Stomach smooth muscle (tissue), 2 donors: Measurements from ENCODE around the gene SLC25A23.

ENCODE experiments used
- H3K27ac ChIP-seq: one replicate; pipeline ENCODE4 v1.7.0; 2013; ENCODE audit warnings: mild to moderate bottlenecking, low read length, inconsistent platforms
- H3K27me3 ChIP-seq, 2 donors: one replicate each; pipeline ENCODE4 v1.7.0; 2013; ENCODE audit warnings: low read length in 2 of 2; ENCODE audit not compliant: insufficient read depth in 2 of 2, control insufficient read depth in 1 of 2
- H3K36me3 ChIP-seq, 2 donors: one replicate each; pipeline ENCODE4 v1.7.0; 2013; ENCODE audit warnings: low read length in 2 of 2; ENCODE audit not compliant: control insufficient read depth in 2 of 2, insufficient read depth in 2 of 2
- H3K4me1 ChIP-seq: one replicate; pipeline ENCODE4 v1.7.0; 2013; ENCODE audit warnings: low read length; ENCODE audit not compliant: control insufficient read depth, insufficient read depth
- H3K4me3 ChIP-seq, 2 donors: one replicate each; pipeline ENCODE4 v1.7.0; 2013; ENCODE audit warnings: low read length in 2 of 2
- H3K9ac ChIP-seq, 2 donors: one replicate each; pipeline ENCODE4 v1.7.0; 2013; ENCODE audit warnings: low read length in 2 of 2, mild to moderate bottlenecking in 1 of 2
- H3K9me3 ChIP-seq, 2 donors: one replicate each; pipeline ENCODE4 v1.7.0; 2013; ENCODE audit warnings: low read length in 2 of 2; ENCODE audit not compliant: control insufficient read depth in 2 of 2
- donor health status: healthy.
- donor health status: Pancreatic carcinoma.

Gene SLC25A23

DNA sequence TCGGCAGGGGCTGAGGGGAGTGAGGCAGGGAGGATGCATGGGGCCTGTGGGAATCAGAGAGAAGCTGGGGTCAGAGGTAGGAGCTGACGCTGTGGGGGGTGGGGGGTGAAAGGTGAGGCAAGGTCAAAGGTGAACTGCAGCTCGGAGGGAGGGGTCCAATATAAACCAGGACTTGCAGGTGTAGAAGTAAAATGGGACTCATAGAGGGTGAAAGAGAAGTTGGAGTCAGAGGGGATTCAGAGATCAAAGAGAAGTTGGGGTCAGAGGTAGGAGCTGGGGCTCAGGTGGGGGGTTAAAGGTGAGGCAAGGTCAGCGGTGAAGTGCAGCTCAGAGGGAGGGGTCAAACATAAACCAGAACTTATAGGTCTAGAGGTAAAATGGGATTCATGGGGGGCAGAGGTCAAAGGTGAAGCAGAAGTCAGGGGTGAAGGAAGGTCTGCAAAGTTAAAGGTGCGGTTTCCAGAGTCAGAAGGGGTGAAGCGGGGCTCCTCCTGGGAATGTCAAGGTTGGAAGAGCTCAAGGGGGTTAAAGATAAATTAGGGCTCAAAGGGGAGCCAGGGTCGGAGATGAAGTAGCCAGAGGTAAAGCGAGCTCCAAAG lies 34.9 kb upstream of the SLC25A23 start:
- no peaks in the 10 kb centered on the region for H3K4me1 ChIP-seq
- no peak overlapping the region for H3K4me3 ChIP-seq
- H3K27me3 ChIP-seq: peaks cover 2 to 3% of the 10 kb centered on the region in 2 donors
- no peak overlapping the region for H3K9ac ChIP-seq
- no peak overlapping the region for H3K27ac ChIP-seq
- H3K9me3 ChIP-seq: peaks cover 0 to 5% of the 10 kb centered on the region in 2 donors
- H3K36me3 ChIP-seq: no peaks in the 10 kb centered on the region

DNA sequence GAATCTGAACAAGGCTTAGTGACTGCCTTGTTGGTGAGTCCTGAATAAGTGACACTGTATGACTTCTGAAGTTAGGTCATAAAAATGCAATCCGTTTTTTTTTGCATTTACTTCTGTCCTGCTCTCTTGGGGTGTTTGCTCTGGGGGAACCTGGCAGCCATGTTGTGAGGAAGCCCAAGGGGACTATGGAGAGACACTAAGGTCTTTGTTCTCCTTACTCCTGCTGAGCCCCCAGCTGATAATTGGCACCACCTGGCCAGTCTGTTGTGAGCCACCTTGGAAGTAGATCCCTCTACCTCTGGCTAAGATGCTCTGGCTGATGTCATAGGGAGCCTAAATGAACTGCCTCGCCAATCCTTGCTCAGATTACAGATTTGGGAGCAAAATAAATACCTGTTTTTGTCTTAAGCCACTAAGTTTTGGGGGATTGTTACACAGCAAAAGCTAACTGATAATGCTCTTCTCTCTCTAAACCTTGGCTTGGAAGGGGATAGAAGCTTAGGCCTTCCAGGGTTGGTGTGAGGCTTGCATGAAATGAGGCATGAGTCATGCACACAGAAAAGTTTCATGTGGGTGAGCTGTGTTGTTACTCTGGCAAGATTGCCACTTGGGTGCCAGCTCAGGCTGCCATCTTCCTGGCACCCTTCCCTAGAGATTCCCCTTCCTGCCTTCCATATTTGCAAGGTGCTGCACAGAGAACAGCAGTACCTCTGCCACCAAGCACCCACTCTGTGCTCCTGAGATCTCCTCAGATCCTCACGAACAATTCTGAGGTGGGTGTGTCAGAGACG lies 32.4 kb upstream of the SLC25A23 start:
- Histone ChIP-seq H3K36me3 (no peaks in the 10 kb centered on the region), H3K4me3 (no peak overlapping the region), H3K27ac (no peak overlapping the region), H3K9ac (no peak overlapping the region), H3K9me3 (peaks cover 0 to 5% of the 10 kb centered on the region in 2 donors), H3K4me1 (no peaks in the 10 kb centered on the region), H3K27me3 (peaks cover 2 to 3% of the 10 kb centered on the region in 2 donors)

DNA sequence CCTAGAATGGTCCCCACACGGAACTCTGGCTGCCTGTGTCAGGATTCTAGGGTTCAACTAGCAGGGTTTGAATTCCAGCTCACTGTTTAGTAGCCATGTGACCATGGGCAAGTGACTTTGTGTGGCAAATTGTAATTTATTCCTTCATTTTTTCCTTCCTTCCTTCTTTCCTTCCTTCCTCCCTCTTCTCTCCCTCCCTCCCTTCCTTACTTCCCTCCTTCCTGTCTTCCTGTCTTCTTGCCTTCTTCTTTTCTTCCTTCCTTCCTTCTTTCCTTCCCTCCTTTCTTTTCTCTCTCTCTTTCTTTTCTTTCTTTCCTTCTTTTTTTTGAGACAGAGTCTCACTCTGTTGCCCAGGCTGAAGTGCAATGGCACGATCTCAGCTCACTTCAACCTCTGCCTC lies 30.5 kb upstream of the SLC25A23 start:
- no peak overlapping the region for H3K27ac ChIP-seq
- peaks cover 0 to 5% of the 10 kb centered on the region in 2 donors for H3K9me3 ChIP-seq
- H3K4me1 ChIP-seq: no peaks in the 10 kb centered on the region
- H3K9ac ChIP-seq: no peak overlapping the region
- no peaks in the 10 kb centered on the region for H3K36me3 ChIP-seq
- H3K4me3 ChIP-seq: no peak overlapping the region
- H3K27me3 ChIP-seq: peaks cover 2 to 3% of the 10 kb centered on the region in 2 donors

DNA sequence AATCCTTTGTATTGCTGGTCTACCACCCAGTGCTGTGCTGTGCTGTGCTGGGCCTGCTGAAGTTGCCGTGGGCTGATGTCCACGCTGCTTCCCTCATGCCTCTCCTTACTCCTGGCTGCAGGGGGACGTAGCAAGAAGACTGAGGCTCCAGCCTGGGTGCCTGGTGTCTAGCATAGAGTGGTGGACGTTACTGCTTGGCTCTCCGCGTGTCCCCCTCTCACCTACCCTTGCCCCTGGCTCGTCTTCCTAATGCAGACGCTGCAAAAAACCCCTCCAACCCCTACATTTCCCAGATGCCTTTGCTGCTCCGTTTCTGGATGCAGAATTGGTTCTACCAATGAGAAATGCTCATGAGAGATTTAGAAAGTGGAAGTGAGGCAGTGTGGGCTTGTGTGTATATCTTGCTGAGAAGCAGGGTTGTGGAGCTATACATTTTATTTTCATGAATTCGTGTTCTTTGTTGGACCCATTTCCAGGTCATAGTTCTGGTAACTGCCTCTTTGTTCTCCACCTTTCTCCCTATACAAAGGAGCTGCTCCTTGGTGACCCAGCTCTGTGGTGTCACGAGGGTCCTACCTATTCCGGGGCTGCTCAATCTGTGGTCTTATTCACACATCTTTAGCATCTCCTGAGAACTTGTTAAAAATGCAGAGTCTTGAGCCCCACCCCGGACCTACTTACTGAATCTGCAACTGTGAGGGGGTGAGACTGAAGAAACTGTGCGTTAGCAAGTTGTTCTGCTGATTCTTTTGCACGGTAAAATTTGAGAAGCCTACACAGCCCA lies 29.9 kb upstream of the SLC25A23 start:
- no peak overlapping the region for H3K9ac ChIP-seq
- no peaks in the 10 kb centered on the region for H3K4me1 ChIP-seq
- no peak overlapping the region for H3K4me3 ChIP-seq
- H3K9me3 ChIP-seq: peaks cover 0 to 5% of the 10 kb centered on the region in 2 donors
- peaks cover 2 to 3% of the 10 kb centered on the region in 2 donors for H3K27me3 ChIP-seq
- H3K27ac ChIP-seq: no peak overlapping the region
- no peaks in the 10 kb centered on the region for H3K36me3 ChIP-seq

DNA sequence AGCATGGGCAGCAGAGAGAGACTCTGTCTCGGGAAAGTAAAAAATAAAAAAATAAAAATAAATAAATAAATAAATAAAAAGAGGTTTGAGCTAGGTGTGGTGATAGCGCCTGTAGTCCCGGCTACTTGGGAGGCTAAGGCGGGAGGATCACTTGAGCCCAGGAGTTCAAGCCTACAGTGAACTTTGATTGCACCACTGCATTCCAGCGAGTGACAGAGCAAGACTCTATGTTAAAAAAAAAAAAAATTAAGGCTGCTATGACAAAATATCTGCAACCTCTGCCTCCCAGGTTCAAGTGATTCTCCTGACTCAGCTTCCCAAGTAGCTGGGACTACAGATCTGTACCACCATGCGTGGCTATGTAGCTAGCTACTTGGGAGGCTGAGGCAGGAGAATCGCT lies 25.2 kb upstream of the SLC25A23 start:
- H3K4me1 ChIP-seq: no peaks in the 10 kb centered on the region
- H3K9me3 ChIP-seq: no peaks in the 10 kb centered on the region
- peaks cover 3 to 5% of the 10 kb centered on the region in 2 donors for H3K27me3 ChIP-seq
- no peak overlapping the region for H3K9ac ChIP-seq
- no peaks in the 10 kb centered on the region for H3K36me3 ChIP-seq
- no peak overlapping the region for H3K27ac ChIP-seq
- H3K4me3 ChIP-seq: no peak overlapping the region

DNA sequence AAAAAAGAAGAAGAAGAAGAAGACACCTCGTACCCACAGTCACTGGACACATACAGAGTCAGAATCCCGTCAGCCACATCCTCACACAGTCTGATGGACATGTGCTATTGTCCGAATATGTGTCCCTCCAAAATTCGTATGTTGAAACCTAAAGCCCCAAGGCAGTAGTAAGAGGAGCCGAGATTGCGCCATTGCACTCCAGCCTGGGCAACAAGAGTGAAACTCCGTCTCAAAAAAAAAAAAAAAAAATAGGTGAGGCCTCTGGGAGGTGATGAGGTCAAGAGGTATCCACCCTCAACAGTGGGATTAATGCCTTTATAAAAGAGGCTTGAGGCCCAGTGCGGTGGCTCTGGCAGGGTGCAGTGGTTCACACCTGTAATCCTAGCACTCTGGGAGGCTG lies 24.6 kb upstream of the SLC25A23 start:
- H3K27me3 ChIP-seq: peaks cover 3 to 5% of the 10 kb centered on the region in 2 donors
- no peak overlapping the region for H3K27ac ChIP-seq
- no peak overlapping the region for H3K4me3 ChIP-seq
- H3K9me3 ChIP-seq: no peaks in the 10 kb centered on the region
- H3K4me1 ChIP-seq: no peaks in the 10 kb centered on the region
- H3K9ac ChIP-seq: no peak overlapping the region
- H3K36me3 ChIP-seq: no peaks in the 10 kb centered on the region

DNA sequence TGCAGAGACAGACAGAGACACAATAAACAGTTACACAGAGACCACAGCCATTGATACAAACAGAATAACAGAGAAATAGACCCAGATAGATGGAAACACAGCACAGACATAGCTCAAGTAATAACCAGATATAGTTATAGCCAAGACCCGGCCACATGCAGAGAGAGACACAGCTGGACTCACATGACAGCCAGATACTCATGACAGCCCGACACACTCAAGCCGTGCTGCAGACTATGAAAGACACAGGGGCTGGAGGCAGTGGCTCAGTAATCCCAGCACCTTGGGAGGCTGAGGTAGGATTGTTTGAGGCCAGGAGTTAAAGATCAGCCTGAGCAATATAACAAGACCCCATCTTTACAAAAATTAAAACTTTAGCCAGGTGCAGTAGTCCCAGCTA lies 23.6 kb upstream of the SLC25A23 start:
- Histone ChIP-seq H3K4me1 (no peaks in the 10 kb centered on the region), H3K9me3 (no peaks in the 10 kb centered on the region), H3K27me3 (peaks cover 3 to 9% of the 10 kb centered on the region in 2 donors), H3K4me3 (no peak overlapping the region), H3K36me3 (no peaks in the 10 kb centered on the region), H3K9ac (no peak overlapping the region), H3K27ac (no peak overlapping the region)

DNA sequence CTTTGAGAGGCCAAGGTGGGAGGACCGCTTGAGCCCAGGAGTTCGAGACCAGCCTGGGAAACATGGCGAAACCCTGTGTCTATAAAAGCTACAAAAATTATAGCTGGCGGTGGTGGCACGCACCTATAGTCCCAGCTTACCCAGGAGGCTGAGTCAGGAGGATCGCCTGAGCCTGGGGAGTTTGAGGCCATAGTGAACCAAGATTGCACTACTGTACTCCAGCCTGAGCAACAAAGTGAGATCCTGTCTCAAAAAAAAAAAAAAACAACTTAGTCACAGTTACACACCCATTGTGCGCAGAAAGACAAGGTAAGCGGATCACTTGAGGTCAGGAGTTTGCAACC lies 22.7 kb upstream of the SLC25A23 start:
- Histone ChIP-seq H3K9ac (no peak overlapping the region), H3K27me3 (peaks cover 3 to 9% of the 10 kb centered on the region in 2 donors), H3K36me3 (no peaks in the 10 kb centered on the region), H3K4me1 (no peaks in the 10 kb centered on the region), H3K4me3 (no peak overlapping the region), H3K9me3 (no peaks in the 10 kb centered on the region), H3K27ac (no peak overlapping the region)

DNA sequence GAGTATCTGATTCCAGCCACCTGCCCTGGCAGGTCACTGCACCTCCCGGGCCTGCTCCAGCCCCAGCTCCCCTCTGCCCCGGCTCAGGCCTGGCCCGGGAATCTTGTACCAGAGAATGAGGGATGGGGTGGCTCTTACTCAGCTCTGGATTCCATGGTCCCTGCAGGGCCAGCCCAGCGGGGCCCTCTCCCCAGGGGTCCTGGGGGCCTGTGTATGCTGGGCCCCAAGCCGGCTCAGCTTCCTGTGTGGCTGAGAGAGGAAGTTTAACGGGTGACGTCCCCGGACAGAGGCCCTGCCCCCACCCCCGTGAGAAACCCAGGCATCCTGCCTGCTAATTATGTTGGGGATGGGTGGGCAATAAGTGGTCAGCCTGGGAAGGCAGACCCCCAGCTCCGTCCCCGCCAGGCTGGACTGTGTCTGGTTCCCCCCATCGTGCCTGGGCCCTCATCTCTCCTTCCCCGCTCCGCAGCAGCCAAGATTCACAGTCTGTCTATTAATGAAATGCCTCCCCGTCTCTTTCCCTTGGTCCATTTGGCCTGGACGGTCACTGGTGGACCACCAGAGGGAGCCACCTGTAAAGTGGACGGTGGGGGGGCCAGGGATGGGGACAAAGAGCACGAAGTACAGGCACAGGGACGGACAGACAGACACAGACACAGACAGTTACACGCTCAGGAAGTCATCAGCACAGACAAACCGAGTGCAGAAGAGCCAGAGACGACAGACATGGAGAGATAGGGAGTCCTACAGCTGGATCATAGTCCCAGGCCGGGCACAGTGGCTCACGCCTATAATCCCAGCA lies 22.1 kb upstream of the SLC25A23 start, which contains the start of gene DENND1C:
Gene DENND1C, minus strand, starts transcription at position 247 of the 802 bp plus-strand sequence. Its CDS starts 92 bp downstream, at position 155.
- Histone ChIP-seq H3K9ac (no peak within 1 kb of the TSS), H3K36me3 (no peaks in the 10 kb centered on the region), H3K4me1 (no peaks in the 10 kb centered on the region), H3K27me3 (peaks cover 8 to 14% of the 10 kb centered on the region in 2 donors), H3K9me3 (no peaks in the 10 kb centered on the region), H3K4me3 (peak within 1 kb of the TSS in 1 of 2 donors; percentile 15), H3K27ac (no peak within 1 kb of the TSS)

DNA sequence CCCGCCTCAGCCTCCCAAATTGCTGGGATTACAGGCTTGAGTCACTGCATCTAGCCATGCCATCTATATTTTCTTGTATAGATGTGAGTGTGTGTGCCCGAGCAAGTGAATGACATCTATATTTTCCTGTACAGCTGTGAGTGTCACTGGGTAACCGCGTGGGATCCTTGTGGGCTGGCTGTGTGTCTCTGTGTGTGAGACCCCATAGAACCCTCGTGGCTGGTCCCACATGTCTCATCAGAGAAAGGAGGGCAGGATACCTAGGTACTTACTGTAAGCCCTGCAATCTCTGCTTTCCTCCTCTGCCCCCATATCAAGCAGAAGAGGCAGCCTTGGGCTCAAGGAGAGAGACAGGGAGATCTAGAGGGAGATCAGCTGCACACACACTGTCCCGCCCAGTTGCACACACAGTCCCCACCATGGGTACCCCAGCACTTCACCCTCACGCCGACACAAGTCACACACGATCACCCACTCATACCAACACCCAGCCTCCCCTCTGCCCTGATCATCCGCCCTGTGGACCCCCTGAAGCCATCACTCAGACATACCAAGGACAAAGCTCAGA lies 21.3 kb upstream of the SLC25A23 start:
- no peak overlapping the region for H3K9ac ChIP-seq
- H3K36me3 ChIP-seq: no peaks in the 10 kb centered on the region
- no peak overlapping the region for H3K27ac ChIP-seq

More for the DNA sequence above, 21.3 kb upstream of the SLC25A23 start:
- peak overlapping the region in 1 of 2 donors; percentile 15 for H3K4me3 ChIP-seq
- peaks cover 6% of the 10 kb centered on the region for H3K4me1 ChIP-seq
- H3K9me3 ChIP-seq: no peaks in the 10 kb centered on the region
- H3K27me3 ChIP-seq: peaks cover 16 to 20% of the 10 kb centered on the region in 2 donors
